ENCODE data around the gene LRRC4C. TPM values are rescaled to one million over a fixed set of nuclear protein-coding genes. Genes with fewer than 3 reads are reported as not detected.

The LRRC4C gene
- total and polyA plus RNA-seq, 4 donors: 0.10 to 0.93 (median 0.30) TPM

GRCh38 chr11:40274017-40274416, 1185.4 kb downstream of the LRRC4C start:
- H3K4me3 ChIP-seq (ENCODE audit: low read depth in 1 of 3, low read length in 3 of 3): no peak overlapping the region
- no peaks in the 10 kb centered on the region for H3K9me3 ChIP-seq (ENCODE audit: control insufficient read depth in 4 of 4, low read length in 3 of 4)
- no peaks in the 10 kb centered on the region for H3K27me3 ChIP-seq (ENCODE audit: control insufficient read depth in 4 of 4, insufficient read depth in 4 of 4, low read length in 3 of 4)
- no peak for DNase-seq (ENCODE audit: low spot score)
- 72% methylated on average over 3 of the region's 3 CpGs for WGBS
- H3K36me3 ChIP-seq (ENCODE audit: control insufficient read depth in 4 of 4, insufficient read depth in 3 of 4, low read depth in 1 of 4, low read length in 3 of 4): no peaks in the 10 kb centered on the region
- H3K9ac ChIP-seq (ENCODE audit: low read depth in 1 of 2, low read length in 2 of 2): no peak overlapping the region
- no peaks in the 10 kb centered on the region for H3K4me1 ChIP-seq (ENCODE audit: control insufficient read depth in 4 of 4, insufficient read depth in 4 of 4, low read length in 3 of 4)
- TF ChIP-seq YY1 (IDR thresholded peaks at IDR 0.05) (no peak), ZBTB33 (IDR thresholded peaks at IDR 0.05) (no peak), CTCF (IDR thresholded peaks at IDR 0.05; ENCODE audit: low read depth, low read length, missing input control) (no peak), RAD21 (IDR thresholded peaks at IDR 0.05) (no peak), RXRA (IDR thresholded peaks at IDR 0.05) (no peak), FOXA2 (IDR thresholded peaks at IDR 0.05) (no peak), REST (IDR thresholded peaks at IDR 0.05) (no peak), HNF4A (conservative IDR thresholded peaks at IDR 0.05) (no peak), MAX (IDR thresholded peaks at IDR 0.05) (no peak), NR2F2 (IDR thresholded peaks at IDR 0.05) (no peak), HNF4G (IDR thresholded peaks at IDR 0.05) (no peak), TAF1 (conservative IDR thresholded peaks at IDR 0.05) (no peak), FOXA1 (IDR thresholded peaks at IDR 0.05) (no peak), SP1 (IDR thresholded peaks at IDR 0.05) (no peak)
- H3K27ac ChIP-seq (ENCODE audit: low read depth in 1 of 2, low read length in 2 of 2): no peak overlapping the region

- Histone ChIP-seq H3K4me3 (ENCODE audit: low read depth in 1 of 3, low read length in 3 of 3) (no peak overlapping the region), H3K9ac (ENCODE audit: low read depth in 1 of 2, low read length in 2 of 2) (no peak overlapping the region), H3K9me3 (ENCODE audit: control insufficient read depth in 4 of 4, low read length in 3 of 4) (no peaks in the 10 kb centered on the region), H3K27me3 (ENCODE audit: control insufficient read depth in 4 of 4, insufficient read depth in 4 of 4, low read length in 3 of 4) (no peaks in the 10 kb centered on the region), H3K27ac (ENCODE audit: low read depth in 1 of 2, low read length in 2 of 2) (no peak overlapping the region), H3K4me1 (ENCODE audit: control insufficient read depth in 4 of 4, insufficient read depth in 4 of 4, low read length in 3 of 4) (no peaks in the 10 kb centered on the region), H3K36me3 (ENCODE audit: control insufficient read depth in 4 of 4, insufficient read depth in 3 of 4, low read depth in 1 of 4, low read length in 3 of 4) (no peaks in the 10 kb centered on the region)
- DNase-seq (ENCODE audit: low spot score): no peak
- 68% methylated on average over 1 of the region's 1 CpG for WGBS
- no peak for TF ChIP-seq RXRA (IDR thresholded peaks at IDR 0.05)
- no peak for TF ChIP-seq SP1 (IDR thresholded peaks at IDR 0.05)
- TF ChIP-seq HNF4A (conservative IDR thresholded peaks at IDR 0.05): no peak
- TF ChIP-seq CTCF (IDR thresholded peaks at IDR 0.05; ENCODE audit: low read depth, low read length, missing input control): no peak
- no peak for TF ChIP-seq TAF1 (conservative IDR thresholded peaks at IDR 0.05)
- no peak for TF ChIP-seq EGR1 (IDR thresholded peaks at IDR 0.05; ENCODE audit: low read depth in 2 of 2)
- TF ChIP-seq ATF3 (IDR thresholded peaks at IDR 0.05): no peak
- no peak for TF ChIP-seq FOXA2 (IDR thresholded peaks at IDR 0.05)
- TF ChIP-seq REST (IDR thresholded peaks at IDR 0.05): no peak
- TF ChIP-seq MAX (IDR thresholded peaks at IDR 0.05): no peak
- TF ChIP-seq FOXA1 (IDR thresholded peaks at IDR 0.05): no peak
- no peak for TF ChIP-seq NR2F2 (IDR thresholded peaks at IDR 0.05)
- TF ChIP-seq RAD21 (IDR thresholded peaks at IDR 0.05): no peak
Observed at GRCh38 chr11:40273192-40273732, 1186.2 kb downstream of the LRRC4C start.

Measured in liver (tissue), 9 donors.